GM18511 (cell line): ENCODE results near the gene CALHM4.

Source experiments
- ATAC-seq: cut with Tn5 transposase; IDR thresholded peaks from one replicate; pipeline ENCODE4 v1.9.1; 2021; ENCODE audit warnings: mild to moderate bottlenecking, moderate library complexity; ENCODE audit not compliant: unreplicated experiment

CALHM4 gene

GRCh38 chr6:116536216-116536621, 17.3 kb upstream of the CALHM4 start:
- ATAC-seq: no peak

DNA sequence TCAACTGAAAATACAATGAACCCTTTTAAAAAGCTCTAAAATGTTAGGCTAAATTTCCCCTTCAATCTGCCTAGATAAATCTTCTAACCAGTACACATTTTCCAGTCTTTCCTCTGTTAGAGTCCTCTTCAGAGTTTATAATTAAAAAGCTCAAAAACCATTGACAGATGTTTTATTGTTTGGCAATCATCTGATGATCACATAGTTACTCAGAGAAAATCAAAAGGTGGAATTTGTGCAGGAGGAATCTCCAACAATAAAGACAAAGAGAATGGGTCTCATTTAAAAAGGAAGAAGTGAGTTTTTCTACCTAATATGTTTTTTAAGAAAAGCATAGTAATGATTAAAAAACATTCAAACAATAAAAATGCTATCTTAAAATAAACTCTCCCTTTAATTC, 11.1 kb upstream of the CALHM4 start:
- ATAC-seq: no peak

GRCh38 chr6:116543149-116543548, 10.4 kb upstream of the CALHM4 start:
- no peak for ATAC-seq

GRCh38 chr6:116545651-116546050, 7.9 kb upstream of the CALHM4 start, which contains the start of gene TRAPPC3L:
TRAPPC3L (minus strand) TSS chr6:116545684; CDS start chr6:116545514, 170 bp downstream.
- ATAC-seq: no peak

- no peak for ATAC-seq
Measured at GRCh38 chr6:116547358-116547757, 6.2 kb upstream of the CALHM4 start.

GRCh38 chr6:116550796-116551195, 2.8 kb upstream of the CALHM4 start:
- no peak for ATAC-seq

DNA sequence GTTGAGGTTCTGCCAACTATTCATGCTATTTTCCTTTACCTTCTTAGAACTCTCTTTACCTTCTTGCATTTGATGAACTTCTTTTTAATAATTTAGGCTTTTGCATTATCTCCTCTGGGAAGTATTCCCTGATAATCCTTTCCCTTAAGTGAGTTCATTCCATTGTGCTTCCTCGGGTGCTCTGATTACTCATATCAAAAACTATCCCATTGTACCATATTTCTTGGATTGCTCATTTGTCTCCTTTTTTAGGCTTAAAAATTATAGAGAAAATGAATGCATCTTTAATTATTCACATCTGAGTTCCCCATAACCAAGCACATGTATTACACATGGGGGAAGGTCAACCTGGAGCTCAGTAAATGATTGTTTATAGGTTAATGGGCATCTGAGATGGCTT, 2.5 kb downstream of the CALHM4 start:
- ATAC-seq: no peak

- ATAC-seq: no peak
Measured at GRCh38 chr6:116556814-116557415, 3.4 kb downstream of the CALHM4 start.

DNA sequence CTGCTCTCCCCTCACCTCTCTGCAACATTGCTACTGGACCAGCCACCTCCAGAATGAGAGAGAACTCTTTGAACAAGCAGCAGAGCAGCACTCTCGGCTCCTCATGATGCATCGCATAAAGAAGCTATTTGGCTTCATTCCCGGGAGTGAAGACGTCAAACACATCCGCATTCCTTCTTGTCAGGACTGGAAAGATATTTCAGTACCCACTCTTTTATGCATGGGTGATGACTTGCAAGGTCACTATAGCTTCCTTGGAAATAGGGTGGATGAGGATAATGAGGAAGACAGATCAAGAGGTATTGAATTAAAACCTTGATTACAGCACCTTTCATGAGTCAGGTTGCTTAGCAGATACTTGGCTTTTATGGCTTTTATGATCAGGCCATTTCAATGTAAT, 4.3 kb downstream of the CALHM4 start:
- ATAC-seq: no peak

DNA sequence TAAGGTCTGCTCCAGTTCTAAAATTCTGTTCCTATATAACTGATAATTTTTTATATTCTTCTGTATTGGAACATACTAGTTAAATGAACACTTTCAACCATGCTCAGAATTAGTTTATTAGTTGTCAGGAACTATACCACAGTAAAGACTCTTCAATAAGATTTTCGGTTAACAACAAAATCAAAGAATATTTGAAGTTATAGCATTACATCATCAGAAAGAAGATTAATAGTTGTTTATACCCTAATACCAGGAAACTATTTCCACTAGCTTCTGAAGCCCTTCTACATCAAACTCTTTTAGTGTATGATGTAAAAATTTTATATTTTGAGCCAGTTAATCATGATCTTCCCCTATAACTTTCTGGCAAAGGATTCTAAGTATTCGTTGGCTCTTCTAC, 6.6 kb downstream of the CALHM4 start:
- no peak for ATAC-seq

- peak; percentile 73 for ATAC-seq
Measured at GRCh38 chr6:116561377-116562018, 7.9 kb downstream of the CALHM4 start.

- ATAC-seq: no peak
Measured at GRCh38 chr6:116562019-116562403, 8.5 kb downstream of the CALHM4 start.

DNA sequence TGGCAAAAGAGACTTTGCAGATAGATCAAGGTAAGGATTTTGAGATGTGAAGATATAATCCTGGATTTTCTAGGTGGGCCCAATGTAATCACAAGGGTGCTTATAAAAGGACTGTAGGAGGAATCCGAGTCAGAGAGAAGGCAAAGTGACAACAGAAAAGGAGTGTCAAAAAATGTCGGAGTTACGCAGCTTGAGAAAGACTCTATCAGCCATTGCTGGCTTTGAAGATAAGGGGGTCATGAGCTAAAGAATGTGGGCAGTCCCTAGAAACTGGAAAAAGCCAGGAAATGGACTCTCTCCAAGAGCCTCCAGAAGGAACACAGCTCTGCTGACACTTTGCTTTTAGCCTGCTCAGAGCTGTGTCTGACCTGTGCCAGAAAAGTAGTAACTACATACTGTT, 9.1 kb downstream of the CALHM4 start:
- ATAC-seq: no peak

GRCh38 chr6:116563830-116564229, 10.3 kb downstream of the CALHM4 start:
- ATAC-seq: no peak

- ATAC-seq: no peak
Measured at GRCh38 chr6:116564311-116564710, 10.8 kb downstream of the CALHM4 start.

DNA sequence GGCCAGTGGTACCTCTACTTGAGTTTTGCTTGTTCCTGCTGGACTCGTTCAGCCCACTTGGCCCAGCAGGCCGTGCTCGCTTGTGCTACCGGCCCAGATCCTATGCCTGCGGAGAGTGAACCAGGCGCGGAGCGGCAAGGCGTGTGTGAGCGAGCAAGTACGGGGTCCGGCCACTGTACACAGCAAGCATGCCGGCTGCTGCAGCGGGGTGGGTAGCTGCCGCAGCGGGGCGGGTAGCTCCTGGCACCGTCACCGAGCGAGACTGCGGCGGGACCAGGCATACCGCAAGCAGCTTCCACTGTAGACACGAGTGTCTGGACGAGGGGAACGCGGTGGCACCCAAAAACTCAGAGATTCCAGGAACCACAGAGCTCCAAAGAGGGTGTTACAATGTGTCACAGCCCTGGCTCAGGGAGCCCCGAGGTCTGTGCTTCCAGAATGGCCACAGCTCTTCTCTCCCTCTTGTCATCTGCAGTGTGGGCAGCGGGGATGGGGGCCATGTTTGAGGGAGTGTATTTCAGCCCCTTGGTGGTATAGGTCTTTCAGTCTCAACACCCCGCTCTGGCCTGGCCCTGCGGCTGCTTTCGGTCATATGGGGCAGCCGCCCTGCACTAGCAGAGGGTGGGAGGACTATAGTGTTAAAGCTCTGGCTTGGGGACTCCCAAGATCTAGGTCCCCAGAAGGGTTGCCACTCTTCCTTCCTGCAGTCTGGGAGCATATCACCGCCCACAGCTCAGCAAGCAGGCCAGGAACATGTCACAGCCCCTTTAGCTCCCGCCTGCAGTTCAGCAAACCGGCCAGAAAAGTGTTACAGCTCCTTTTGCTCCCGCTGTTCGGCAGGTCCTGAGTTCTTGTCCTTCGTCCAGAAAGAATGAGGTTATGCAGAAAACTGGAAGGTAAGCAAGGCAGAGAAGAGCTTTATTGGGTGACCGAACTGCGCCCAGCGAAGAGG, 11.6 kb downstream of the CALHM4 start:
- ATAC-seq: no peak

DNA sequence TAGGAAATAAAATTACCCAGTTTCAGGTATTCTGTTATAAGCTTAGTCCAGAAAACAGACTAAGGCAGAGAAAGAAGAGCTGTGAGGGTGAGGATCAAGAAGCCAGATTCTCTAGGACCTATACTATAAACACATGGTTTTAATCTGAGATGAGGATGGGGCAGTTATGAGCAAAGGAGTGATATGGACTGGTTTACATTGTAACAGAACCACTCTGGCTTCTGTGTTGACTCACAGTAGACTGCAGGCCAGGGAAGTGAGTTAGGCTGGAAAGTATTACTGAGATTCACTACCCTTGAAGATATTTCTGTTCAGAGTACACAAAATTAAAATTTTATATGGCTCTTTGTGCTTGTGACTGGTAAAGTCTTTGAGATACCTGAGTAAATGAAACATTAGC, 14.6 kb downstream of the CALHM4 start:
- ATAC-seq: no peak

GRCh38 chr6:116568821-116569755, 15.5 kb downstream of the CALHM4 start:
- no peak for ATAC-seq

- peak; percentile 94 for ATAC-seq
Measured at GRCh38 chr6:116570856-116571682, 17.5 kb downstream of the CALHM4 start, which contains the start of gene RWDD1. RWDD1 (plus strand) TSS chr6:116571504; CDS start chr6:116571583, 79 bp downstream.

GRCh38 chr6:116571683-116572000, 18.1 kb downstream of the CALHM4 start:
- no peak for ATAC-seq
